Left lobe of liver (tissue), 2 donors: ENCODE results near the gene ZSCAN21. TPM values are rescaled to one million over a fixed set of nuclear protein-coding genes. Genes with fewer than 3 reads are reported as not detected.
A peak's percentile ranks its signal among the peaks of the same experiment; 100 is the strongest.

ENCODE experiments used
- ATAC-seq: fragments of 200-7000 bp; cut with Tn5 transposase; one replicate; pipeline ENCODE4 v1.9.1; 2020; ENCODE audit warnings: mild to moderate bottlenecking, moderate library complexity
- DNase-seq: peaks from one replicate; pipeline ENCODE4 v3.0.0-alpha.2; 2020; ENCODE audit warnings: low spot score
- total RNA-seq: library from RNA; stranded (reverse); gene quantifications from one replicate; pipeline ENCODE4 v1.2.1, GENCODE V29; 2021
- donor health status: DM: no; HTN: no; CAD: no; lungs with moderate emphysema.
- donor health status: DM: no; HTN: yes; CAD: no.

Gene ZSCAN21
- total RNA-seq, 1 donor from 2014 or later, result 7.7 TPM

DNA sequence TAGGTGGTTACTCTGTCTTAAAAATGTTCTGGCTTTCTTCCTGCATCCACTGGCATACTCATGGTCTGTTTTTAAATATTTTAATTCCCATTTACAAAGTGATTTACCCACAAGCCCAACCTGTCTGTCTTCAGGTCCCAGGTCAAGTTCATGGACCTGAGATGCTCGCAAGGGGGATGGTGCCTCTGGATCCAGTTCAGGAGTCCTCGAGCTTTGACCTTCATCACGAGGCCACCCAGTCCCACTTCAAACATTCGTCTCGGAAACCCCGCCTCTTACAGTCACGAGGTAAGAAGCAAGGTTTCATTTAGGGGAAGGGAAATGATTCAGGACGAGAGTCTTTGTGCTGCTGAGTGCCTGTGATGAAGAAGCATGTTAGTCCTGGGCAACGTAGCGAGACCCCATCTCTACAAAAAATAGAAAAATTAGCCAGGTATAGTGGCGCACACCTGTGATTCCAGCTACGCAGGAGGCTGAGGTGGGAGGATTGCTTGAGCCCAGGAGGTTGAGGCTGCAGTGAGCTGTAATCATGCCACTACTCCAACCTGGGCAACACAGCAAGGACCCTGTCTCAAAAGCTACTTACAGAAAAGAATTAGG, 25.5 kb upstream of the ZSCAN21 start:
- ATAC-seq (peak; percentile 73), DNase-seq (peak; percentile 91)

DNA sequence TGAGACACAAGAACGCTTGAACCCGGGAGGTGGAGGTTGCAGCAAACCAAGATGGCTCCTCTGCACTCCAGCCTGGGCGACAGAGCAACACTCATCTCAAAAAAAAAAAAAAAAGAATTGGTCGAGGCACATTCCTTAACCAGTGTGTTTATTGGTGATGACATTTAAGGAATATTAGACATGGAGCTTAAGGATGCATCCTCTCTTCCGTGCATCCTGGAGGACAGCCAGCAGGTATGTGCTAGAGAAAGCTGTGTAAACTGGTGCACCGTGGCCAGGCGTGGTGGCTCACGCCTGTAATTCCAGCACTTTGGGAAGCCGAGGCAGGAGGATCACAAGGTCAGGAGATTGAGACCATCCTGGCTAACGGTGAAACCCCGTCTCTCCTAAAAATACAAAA, 22.4 kb upstream of the ZSCAN21 start:
- DNase-seq, result no peak
- ATAC-seq, result no peak

DNA sequence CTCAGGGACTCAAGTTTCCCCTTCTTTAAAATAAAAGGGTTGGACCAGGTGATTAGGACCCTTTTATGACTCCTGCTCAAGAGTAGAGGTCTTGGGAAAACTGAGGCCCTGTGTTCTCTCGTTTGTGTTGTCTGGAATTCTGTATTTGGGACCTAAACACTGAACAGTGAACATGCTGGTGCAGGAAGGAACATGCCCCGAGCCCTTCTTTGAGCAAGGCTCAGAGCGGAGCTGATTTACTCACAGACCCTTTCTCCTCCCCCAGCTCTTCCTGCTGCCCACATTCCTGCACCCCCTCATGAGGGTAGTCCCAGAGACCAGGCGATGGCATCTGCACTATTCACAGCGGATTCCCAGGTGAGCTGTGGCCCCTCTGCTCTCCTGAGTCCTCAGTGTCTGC, 20.0 kb upstream of the ZSCAN21 start:
- no peak for ATAC-seq
- no peak for DNase-seq

DNA sequence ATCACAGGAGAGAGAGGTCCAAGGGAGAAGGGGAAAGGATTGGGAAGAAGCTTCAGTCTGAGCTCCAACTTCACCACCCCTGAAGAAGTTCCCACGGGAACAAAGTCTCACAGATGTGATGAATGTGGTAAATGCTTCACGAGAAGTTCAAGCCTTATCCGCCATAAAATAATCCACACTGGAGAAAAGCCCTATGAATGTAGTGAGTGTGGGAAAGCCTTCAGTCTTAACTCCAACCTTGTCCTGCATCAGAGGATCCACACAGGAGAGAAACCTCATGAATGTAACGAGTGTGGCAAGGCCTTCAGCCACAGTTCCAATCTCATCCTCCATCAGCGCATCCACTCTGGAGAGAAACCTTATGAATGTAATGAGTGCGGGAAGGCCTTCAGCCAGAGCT, 16.0 kb upstream of the ZSCAN21 start:
- DNase-seq (no peak), ATAC-seq (no peak)

DNA sequence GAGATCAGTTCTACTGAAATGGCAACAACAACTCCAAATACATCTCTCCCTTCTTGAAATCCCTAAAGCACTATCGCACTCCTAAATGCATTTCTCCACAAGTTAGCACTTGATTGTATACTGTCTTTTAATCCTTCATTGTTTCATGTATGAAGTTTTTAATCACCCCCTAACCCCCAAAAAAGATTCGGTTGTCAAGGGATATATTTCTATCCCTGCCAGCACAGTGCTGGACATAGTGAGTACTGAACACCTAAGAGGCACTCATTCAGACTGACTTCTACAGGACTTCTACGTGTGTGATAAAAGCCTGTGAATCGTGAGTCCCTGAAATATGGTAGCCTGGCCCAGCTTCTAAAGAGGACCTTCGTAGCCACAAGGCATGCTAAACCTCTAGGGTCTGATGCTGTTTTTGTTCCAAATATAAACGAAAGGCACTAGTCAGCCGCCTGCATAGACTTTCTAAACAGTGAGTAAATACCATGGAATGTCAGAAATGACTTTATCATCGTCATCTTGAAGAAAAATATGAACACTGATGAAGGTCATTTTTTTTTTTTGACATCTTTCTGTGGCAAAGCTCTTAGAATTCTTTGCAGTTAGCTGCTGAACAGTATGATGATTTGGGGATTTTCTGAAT, 14.6 kb upstream of the ZSCAN21 start:
- DNase-seq (no peak), ATAC-seq (no peak)

DNA sequence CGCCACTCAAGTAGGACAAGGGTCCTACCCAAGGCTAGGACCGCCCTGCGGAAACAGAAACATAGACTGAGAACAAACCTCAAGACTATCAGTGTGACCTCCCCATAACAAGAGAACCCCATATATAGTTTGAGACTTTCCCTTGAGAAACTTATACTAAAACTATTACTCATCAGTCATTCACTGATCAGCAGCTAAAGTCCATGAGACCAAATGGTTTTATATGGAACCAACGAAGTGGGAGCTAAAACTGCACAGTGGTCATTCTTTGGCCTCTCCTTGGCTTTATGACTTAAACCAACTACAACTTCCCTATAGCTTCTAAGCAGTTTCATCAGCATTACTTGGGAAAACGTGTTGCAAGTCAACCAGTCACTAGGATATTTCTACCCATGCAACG, 13.7 kb upstream of the ZSCAN21 start:
- no peak for DNase-seq

DNA sequence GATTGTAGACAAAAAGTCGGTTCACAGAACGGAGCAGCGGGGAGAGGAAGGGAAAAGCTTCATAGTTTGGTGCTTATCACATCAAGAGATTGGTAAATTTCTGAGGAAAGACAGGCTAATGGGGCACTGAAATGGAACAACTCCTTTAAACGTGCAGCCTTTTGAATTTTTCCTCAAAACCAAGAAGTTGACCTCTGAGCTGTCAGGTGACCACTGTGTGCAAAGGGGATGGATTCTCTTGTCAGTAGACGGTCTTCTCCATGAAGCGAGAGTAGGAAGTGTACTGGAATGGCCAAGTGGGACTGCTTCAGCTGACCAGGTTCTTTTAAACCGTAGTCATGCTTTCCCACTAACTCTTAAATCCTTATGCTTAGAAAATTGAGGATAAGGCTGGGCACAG, 11.2 kb upstream of the ZSCAN21 start:
- ATAC-seq, result peak; percentile 30
- DNase-seq, result no peak

More for the DNA sequence above, 13.7 kb upstream of the ZSCAN21 start:
- no peak for ATAC-seq

DNA sequence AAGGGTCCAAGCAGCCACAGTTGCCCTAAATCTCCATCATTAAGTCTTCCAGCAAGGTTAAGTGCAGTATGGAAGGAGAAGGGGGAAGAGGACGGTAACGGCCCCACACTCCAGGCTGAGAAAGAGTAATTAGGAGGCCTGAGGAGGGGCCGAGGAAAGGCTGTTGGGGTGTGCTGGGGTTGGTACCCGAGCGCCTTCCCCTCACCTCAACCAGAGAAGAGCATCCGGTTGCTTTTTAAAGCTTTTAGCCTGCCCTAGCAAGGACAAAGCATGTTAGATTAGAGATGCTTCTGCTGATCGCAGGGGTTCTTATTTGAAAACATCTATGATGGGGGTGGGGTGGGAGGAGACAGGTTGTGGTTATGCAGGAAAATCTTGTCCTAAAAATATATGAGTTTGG, 9.0 kb upstream of the ZSCAN21 start:
- DNase-seq (no peak), ATAC-seq (no peak)

DNA sequence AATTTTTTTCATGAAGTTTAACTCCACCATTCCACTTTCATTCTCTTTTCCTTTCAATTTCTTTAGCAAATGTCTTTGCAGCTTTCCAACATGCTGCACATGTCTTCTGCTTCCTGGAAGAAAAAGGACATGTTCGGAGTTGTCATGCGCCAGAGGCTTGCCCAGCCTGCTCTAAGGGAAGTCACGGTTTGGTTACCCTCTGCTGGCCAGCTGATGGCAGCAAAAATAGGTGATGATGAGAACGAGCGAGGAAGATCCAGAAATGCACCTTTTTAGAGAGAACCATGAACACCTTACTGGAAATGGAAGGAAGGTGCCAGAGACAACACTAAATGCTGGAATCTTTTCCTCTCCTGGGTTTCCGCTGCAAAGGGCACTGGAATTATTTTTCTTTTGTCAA, 4.9 kb upstream of the ZSCAN21 start:
- ATAC-seq, result peak; percentile 75
- DNase-seq, result peak; percentile 73

DNA sequence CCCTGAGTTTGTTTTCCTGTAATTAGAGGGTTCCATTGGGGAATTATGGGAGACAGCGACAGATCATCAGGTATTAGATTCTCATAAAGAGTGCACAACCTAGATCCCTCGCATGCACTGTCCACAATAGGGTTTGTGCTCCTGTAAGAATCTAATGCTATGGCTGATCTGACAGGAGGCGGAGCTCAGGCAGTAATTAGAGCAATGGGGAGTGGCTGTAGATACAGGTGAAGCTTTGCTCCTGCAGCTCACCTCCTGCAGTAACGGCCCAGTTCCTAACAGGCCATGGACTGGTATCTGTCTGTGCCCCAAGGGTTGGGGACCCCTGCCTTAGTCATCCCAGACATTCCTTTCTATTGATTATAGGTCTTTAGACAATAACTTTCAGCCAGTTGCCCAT, 894 bp upstream of the ZSCAN21 start:
- DNase-seq, result no peak
- ATAC-seq, result no peak

DNA sequence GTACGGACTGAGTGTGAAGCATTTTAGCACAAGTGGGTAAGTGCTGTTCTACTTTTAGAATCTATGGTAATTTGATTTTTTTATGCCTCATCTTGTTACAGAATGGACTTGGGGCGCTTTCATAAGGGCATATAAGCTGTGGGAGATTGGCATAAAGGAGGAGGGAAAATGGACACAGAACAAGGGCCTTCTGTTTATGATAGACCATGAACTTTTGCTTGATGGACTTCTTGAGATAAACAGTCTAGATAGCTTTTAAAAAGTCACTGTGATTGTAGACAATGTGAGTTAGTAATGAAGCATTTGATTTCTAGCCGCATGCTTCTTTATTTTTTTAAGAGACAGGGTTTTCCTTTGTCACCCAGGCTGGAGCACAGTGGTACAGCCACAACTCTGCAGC, 2.0 kb downstream of the ZSCAN21 start:
- ATAC-seq (no peak), DNase-seq (no peak)

DNA sequence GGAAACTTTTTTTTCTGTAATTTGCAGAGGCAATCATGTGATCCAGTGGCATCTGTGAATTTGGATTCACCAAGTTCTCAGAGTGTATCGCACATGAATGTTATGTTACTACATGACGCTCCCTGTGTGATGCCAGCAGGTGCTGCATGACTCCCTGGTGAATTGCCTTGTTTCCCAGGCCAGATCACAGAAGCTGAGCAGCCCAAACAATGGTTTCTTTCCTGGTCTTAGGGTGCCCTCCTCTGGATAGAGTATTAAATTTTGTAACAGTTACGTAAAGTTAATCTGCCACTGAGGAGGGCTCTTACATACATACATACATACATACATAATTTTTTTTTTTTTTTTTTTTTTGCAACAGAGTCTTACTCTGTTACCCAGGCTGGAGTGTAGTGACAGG, 3.6 kb downstream of the ZSCAN21 start:
- DNase-seq (no peak), ATAC-seq (peak; percentile 79)

DNA sequence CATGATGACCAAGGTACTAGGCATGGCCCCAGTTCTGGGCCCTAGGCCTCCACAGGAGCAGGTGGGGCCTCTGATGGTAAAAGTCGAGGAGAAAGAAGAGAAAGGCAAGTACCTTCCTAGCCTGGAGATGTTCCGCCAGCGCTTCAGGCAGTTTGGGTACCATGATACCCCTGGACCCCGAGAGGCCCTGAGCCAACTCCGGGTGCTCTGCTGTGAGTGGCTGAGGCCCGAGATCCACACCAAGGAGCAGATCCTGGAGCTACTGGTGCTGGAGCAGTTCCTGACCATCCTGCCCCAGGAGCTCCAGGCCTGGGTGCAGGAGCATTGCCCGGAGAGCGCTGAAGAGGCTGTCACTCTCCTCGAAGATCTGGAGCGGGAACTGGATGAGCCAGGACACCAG, 7.4 kb downstream of the ZSCAN21 start:
- no peak for ATAC-seq
- no peak for DNase-seq

DNA sequence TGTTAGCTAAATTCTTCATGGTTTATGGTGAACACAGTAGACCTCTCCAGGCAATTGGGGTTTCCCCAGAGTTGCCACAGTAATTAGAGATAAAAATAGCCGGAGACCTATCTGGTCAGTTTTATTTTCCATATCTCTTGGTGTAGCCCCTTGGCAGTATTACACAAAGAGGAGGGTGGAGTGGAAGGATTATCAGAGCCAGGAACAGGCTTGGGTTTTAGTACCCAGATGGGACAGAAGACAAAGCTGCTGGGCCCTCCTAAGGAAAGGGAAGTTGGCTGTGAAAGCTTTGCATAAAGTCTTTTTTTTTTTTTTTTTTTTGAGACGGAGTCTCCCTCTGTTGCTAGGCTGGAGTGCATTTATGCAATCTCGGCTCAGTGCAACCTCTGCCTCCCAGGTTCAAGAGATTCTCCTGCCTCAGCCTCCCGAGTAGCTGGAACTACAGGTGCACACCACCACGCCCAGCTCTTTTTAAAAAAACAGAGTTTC, 9.7 kb downstream of the ZSCAN21 start:
- ATAC-seq (no peak), DNase-seq (no peak)

DNA sequence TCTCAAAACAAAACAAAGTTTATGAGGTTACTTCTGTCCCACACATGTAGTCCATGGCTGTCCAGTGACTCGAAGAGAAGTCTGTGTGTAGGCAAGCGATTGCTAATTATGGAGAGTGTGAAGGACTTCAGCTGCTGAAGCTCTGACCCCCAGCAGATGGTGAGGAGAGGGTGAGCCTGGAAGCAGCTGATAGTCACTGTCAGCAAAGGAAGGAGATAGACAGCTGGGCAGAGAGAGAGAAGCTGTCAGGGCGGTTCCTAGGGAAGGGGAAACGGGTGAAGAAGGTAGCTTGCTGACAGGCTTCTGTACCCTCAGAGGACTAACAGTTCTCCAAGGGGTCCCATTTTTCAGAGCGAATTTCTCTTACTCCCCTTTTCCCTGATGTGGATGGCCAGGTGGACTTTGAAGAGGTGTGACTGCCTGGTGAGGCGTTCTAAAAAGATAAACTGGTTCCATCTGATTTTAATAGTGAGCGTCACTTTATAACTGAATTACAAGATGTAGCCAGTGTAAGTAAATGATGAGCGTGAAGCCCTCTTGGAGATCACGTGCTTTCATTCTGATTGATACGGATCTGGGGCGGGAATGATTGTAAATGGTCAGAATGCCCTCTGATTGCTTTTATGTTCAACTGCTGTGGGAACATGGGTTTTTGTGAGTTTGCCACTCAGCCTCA, 12.1 kb downstream of the ZSCAN21 start:
- ATAC-seq (no peak), DNase-seq (no peak)

DNA sequence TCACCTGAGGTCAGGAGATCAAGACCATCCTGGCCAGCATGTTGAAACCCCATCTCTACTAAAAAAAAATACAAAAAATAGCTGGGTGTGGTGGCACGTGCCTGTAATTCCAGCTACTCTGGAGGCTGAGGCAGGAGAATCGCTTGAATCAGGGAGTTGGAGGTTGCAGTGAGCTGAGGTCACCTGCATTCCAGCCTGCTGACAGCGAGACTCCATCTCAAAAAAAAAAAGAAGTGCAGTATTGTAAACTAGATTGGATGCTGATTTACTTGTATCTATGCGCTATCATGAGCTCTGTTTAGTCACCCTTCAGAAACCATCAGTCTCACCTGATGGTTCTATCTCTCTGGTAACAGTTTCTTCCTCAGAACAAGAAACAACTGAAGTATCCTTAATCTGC, 13.8 kb downstream of the ZSCAN21 start:
- DNase-seq, result no peak
- no peak for ATAC-seq

DNA sequence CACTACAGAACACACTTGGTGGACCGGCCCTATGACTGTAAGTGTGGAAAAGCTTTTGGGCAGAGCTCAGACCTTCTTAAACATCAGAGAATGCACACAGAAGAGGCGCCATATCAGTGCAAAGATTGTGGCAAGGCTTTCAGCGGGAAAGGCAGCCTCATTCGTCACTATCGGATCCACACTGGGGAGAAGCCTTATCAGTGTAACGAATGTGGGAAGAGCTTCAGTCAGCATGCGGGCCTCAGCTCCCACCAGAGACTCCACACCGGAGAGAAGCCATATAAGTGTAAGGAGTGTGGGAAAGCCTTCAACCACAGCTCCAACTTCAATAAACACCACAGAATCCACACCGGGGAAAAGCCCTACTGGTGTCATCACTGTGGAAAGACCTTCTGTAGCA, 14.6 kb downstream of the ZSCAN21 start:
- DNase-seq (no peak), ATAC-seq (no peak)

DNA sequence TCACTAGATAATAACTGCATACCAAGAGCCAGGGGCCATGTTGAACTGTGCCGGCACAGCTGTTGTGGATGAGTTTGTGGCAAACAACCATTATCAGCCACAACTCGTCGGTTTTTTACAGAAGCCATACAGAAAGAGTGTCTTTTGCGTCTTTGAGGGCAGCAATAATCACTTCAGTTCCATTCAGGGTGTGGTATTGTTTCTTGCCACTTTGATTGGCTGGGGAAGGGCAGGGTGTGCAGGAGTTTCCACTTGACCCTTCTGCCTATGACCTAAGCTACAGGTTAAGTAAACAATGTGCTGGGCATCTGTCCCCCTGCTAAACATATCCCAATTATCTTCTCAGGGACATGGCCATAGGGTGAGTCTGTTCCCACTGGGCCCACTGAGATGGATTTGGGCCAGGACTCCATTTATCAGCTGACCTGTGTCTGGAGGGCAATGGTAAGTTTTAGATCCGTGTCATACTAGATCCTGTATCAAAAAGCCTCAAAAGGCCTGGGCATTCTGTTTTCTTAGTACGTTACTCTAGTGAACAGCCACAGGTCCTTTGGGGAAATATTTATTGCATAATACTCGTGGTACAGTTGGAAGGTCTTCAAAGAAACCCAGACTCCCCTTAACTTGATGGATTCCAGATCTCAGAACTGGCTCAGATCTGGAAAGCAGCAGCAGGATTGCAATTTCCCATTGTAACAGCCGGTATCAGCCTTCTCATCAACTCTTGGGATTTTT, 16.0 kb downstream of the ZSCAN21 start:
- peak; percentile 88 for DNase-seq
- ATAC-seq, result peak; percentile 92

DNA sequence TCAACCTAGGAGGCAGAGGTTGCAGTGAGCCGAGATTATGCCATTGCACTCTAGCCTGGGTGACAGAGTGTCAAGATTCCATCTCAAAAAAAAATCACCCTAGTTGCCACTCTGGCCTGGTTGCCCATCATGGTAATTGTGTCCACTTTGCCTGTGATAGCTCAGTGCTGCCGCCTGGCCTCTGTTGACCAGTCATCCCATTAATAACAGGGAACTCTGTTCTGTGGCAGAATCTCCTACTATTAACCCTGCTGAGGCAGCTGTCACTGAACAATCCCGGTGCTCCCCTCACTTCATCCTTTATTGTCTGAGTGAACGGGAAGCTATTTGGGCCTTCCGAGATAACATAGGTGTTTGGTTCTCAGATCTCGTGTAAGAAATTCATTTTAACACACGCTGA, 17.4 kb downstream of the ZSCAN21 start:
- no peak for ATAC-seq
- no peak for DNase-seq

DNA sequence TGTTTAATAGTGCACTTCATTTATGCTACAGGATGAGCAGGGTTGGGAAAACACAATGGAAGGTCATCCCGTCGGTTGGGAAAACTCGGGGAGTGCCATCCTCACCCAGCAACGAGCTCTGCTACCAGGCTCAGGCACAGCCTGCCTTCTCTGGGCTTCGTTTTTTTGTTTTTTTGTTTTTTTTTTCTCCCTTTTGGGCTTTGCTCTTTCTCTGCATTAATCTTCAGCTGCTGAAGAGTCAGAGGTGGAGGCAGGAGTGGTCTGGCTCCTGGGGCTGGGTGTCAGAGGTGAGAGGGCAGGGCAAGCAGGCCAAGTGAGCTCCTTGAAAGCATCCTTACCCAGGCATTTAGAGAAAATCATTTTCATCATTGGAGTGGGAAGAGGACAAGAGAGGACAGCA, 20.4 kb downstream of the ZSCAN21 start:
- DNase-seq (no peak), ATAC-seq (no peak)

DNA sequence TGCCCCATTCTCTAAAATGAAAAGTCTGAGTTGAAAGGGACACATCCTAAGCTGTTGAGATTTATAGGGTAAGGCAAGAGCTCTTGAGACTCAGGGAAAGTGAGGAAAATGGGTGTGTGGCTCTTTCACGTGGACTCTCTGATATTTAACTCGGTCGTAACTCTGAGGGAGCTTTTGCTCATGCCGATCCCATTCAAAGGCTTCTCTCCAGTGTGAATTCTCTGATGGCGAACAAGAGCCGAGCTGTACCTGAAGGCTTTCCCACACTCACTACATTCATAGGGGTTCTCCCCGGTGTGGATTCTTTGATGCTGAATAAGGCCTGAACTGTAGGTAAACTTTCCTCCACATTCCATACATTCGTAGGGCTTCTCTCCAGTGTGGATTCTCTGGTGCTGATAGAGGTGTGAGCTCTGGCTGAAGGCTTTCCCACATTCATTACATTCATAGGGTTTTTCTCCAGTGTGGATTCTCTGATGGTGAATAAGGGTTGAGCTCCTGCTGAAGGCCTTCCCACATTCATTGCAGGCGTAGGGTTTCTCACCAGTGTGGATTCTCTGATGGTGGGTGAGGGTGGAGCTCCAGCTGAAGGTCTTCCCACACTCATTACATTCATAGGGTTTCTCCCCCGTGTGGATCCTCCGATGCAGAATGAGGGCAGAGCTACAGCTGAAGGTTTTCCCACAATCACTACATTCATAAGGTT, 21.6 kb downstream of the ZSCAN21 start:
- no peak for DNase-seq
- no peak for ATAC-seq
